Measurements from ENCODE around the gene SERTM1. TPM values are rescaled to one million over a fixed set of nuclear protein-coding genes. Genes with fewer than 3 reads are reported as not detected.

The SERTM1 gene
- polyA plus RNA-seq = 0.12 TPM in 1 of 2 replicates, not detected in the other

DNA sequence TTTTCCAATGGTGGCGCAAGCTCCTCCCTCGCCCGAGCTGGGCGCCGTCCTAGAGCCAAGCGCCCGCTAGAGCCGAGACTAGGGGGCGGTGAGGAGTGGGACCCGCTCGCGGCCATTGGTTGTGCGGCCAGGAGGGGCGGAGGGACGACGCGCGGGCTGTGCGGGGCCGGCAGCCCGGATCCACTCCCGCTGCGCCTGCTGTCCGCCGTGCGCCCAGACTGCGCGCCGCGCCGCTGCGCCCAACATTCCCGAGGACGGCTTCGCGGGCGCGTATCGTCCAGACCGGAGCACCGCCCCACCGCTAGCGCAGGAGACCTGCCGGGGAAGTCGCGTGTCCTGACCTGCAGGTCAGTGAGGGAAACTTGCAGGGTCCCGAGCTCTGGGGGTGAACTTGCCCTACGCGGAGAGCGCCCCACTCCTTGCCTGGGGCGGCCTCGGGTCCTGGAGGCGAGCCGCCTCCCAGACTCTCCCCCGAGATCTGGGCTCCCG lies at the start of gene SERTM1:
TSS of gene SERTM1 (plus strand) at position 183 of the 489 bp plus-strand sequence. CDS start 21,059 bp downstream, outside the sequence.

Other genes starting within 250 kb of the SERTM1 start
- gene CCNA1, start 241.5 kb upstream of the SERTM1 start, polyA plus RNA-seq = 5.6 and 13.0 TPM in 2 replicates
- 7.5 and 14.3 TPM in 2 replicates for gene RFXAP, start 145.2 kb downstream of the SERTM1 start, polyA plus RNA-seq
- 8.5 and 9.7 TPM in 2 replicates for gene SMAD9, start 246.2 kb downstream of the SERTM1 start, polyA plus RNA-seq

Measured in Purkinje cell (primary cell).